Testis (tissue), 2 donors: ENCODE results near the gene MTA1.

ENCODE experiments used
- POLR2A ChIP-seq: fragments of 450-650 bp; IDR thresholded peaks from one replicate; pipeline ENCODE4 v1.6.1; 2017; ENCODE audit warnings: antibody characterized with exemption, mild to moderate bottlenecking, moderate library complexity
- TF ChIP-seq, protein P1 (sequence below), 3 experiments: fragments of 450-650 bp in 2 of 3; fragments of 200-600 bp in 1 of 3; sonication (generic) in 1 of 3; IDR thresholded peaks; one replicate each; pipeline ENCODE4 v1.5.1; 2016 to 2019; ENCODE audit warnings: antibody characterized with exemption in 3 of 3, mild to moderate bottlenecking in 2 of 3, moderate library complexity in 1 of 3

DNA sequence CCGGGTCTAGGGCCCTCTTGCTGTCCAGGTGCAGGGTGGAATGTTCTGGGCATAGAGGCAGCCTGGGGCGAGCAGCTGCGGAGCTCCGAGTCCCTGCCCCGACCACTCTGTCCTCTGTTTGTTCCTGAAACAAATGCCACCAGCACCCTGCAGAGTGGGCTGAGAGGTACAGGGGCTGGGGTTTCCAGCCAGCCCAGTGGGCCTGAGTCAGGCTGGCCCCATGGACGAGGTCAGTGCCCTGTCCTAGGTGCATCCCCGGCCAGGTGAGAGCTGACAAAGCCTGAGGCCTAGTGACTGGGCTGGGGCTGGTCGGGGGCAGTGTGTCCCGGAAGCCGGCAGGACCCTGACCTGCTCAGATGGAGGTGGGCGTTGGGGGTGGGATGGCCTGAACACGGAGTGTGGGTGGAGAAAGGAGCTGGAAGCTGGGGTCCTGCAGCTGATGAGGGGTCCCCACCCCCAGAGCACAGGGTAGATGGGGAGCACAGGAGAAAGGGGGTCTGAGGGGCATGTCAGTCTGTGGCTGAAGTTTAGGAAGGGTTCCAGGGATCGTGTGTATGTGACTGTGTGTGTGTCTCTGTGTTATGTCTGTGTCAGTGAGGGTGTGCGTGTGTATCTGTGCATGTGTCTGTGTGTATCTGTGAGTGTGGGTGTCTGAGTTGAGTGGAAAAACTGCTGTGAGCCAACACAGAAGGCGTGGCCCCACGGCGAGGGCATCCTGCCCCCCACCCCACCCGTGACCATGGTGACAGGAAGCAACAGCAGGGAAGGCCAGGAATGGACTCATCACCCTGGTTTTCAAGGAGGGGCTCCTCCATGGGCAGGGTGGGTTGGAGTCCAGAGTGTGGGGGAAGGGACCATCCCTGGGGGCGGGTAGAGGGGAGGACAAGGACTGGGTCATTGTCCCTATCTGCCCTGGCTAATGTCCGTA is 64.7 kb downstream of the MTA1 start:
- TF ChIP-seq, protein P1, sequence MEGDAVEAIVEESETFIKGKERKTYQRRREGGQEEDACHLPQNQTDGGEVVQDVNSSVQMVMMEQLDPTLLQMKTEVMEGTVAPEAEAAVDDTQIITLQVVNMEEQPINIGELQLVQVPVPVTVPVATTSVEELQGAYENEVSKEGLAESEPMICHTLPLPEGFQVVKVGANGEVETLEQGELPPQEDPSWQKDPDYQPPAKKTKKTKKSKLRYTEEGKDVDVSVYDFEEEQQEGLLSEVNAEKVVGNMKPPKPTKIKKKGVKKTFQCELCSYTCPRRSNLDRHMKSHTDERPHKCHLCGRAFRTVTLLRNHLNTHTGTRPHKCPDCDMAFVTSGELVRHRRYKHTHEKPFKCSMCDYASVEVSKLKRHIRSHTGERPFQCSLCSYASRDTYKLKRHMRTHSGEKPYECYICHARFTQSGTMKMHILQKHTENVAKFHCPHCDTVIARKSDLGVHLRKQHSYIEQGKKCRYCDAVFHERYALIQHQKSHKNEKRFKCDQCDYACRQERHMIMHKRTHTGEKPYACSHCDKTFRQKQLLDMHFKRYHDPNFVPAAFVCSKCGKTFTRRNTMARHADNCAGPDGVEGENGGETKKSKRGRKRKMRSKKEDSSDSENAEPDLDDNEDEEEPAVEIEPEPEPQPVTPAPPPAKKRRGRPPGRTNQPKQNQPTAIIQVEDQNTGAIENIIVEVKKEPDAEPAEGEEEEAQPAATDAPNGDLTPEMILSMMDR (IDR thresholded peaks at IDR 0.05): no peak
- no peak for TF ChIP-seq POLR2A
